ENCODE results near the gene WDR44. TPM values are rescaled to one million over a fixed set of nuclear protein-coding genes. Genes with fewer than 3 reads are reported as not detected.
"Not testable (repeated sequence)": the region's sequence is repeated elsewhere in the genome, so short reads cannot be mapped to it uniquely, and the experiment has no call there.

The WDR44 gene
- total RNA-seq, 1 experiment from 2014 or later: 6.3 TPM

GRCh38 chrX:118482384-118482783, 136.5 kb downstream of the WDR44 start:
- DNase-seq (ENCODE audit: low spot score): not testable (repeated sequence)

- no peak for DNase-seq (ENCODE audit: low spot score)
Observed at GRCh38 chrX:118484216-118484903, 138.5 kb downstream of the WDR44 start.

GRCh38 chrX:118486693-118487092, 140.8 kb downstream of the WDR44 start:
- DNase-seq (ENCODE audit: low spot score): not testable (repeated sequence)

- no peak for DNase-seq (ENCODE audit: low spot score)
Observed at GRCh38 chrX:118493016-118493415, 147.1 kb downstream of the WDR44 start.

GRCh38 chrX:118493653-118494297, 147.9 kb downstream of the WDR44 start:
- DNase-seq (ENCODE audit: low spot score): no peak

GRCh38 chrX:118495061-118495921, 149.4 kb downstream of the WDR44 start, which contains the start of gene DOCK11:
TSS of gene DOCK11 (plus strand) at chrX:118495815. CDS start at chrX:118495972, 157 bp downstream.
- peak; percentile 18 for DNase-seq (ENCODE audit: low spot score)

- DNase-seq (ENCODE audit: low spot score): no peak
Observed at GRCh38 chrX:118495958-118496762, 150.3 kb downstream of the WDR44 start.

GRCh38 chrX:118496763-118497079, 150.8 kb downstream of the WDR44 start:
- DNase-seq (ENCODE audit: low spot score): peak; percentile 4

- DNase-seq (ENCODE audit: low spot score): no peak
Observed at GRCh38 chrX:118497180-118497818, 151.4 kb downstream of the WDR44 start.

- DNase-seq (ENCODE audit: low spot score): no peak
Observed at GRCh38 chrX:118498351-118498750, 152.4 kb downstream of the WDR44 start.

GRCh38 chrX:118498755-118499154, 152.8 kb downstream of the WDR44 start:
- DNase-seq (ENCODE audit: low spot score): no peak

GRCh38 chrX:118499295-118499694, 153.4 kb downstream of the WDR44 start:
- no peak for DNase-seq (ENCODE audit: low spot score)

Small RNAs within 50 kb of the gene (small RNA-seq; reads per million reads assigned to genes)
- not detected for gene MIR1277

Other genes with a start within 250 kb of the WDR44 start
- 0.13 and 0.89 TPM in 2 replicates for gene KLHL13, start 229.3 kb upstream of the WDR44 start, total RNA-seq (2014; rRNA removed; shearing (Covaris generic))
- 0.13 and 0.23 TPM in 2 replicates for gene DOCK11, start 149.7 kb downstream of the WDR44 start, total RNA-seq (2014; rRNA removed; shearing (Covaris generic))

Data from HT-29 (cell line).